Renal cortex interstitium (tissue), 11 donors: ENCODE results near the gene MIGA2. TPM values are rescaled to one million over a fixed set of nuclear protein-coding genes. Genes with fewer than 3 reads are reported as not detected.

Experiments used
- DNase-seq, 11 donors: peaks; one replicate each; pipeline ENCODE4 v3.0.0-alpha.2; 2013; ENCODE audit warnings: low read depth in 9 of 11, low spot score in 4 of 11; ENCODE audit errors: extremely low read depth in 1 of 11
- polyA plus RNA-seq, 3 donors: library from polyadenylated mRNA; unstranded; fragments of 120-200 nt; gene quantifications; one replicate each; pipeline ENCODE4 v1.2.1, GENCODE V29; 2013; ENCODE audit not compliant: insufficient read length in 3 of 3

Gene MIGA2
- polyA plus RNA-seq, 3 donors: 16.8 to 28.5 (median 21.2) TPM

GRCh38 chr9:129089246-129089645, 52.8 kb downstream of the MIGA2 start:
- DNase-seq: no peak

DNA sequence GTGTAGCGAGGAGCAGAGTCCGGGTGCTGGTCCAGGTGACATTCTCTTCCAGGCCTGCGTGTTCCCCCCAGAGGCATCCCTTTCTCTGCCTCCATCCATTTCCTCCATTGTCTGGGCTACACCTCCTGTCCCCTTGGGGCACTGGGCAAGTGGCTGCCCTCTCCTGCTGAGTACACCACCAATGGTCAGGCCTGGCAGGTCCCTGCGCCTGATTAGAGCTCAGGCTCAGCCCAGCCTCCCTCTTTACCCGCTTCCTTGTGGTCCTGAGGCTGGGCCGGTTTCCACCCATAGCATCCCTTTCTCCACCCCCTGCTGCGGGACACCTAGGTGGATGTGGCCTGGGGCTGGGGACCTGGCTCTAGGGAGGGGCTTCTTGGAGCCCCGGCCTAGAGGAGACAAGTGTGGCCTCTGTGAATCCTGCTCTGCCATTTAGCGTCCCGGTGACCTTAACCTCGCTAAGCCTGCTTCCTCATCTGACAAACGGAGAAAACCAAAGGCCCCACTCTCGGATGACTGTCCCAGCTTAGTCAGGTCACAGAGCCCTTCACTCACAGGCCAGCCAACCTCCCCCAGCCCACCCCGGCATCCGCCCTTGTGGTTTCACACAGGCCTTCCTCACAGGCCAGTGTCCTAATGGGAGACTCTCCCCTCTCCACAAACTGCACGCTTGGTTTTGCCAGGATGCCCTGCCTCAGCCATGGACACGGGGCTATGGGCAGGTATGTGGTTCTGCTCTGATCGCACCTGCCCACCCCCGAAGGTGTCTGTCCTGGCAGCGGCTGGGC, 57.4 kb downstream of the MIGA2 start:
- DNase-seq: no peak

DNA sequence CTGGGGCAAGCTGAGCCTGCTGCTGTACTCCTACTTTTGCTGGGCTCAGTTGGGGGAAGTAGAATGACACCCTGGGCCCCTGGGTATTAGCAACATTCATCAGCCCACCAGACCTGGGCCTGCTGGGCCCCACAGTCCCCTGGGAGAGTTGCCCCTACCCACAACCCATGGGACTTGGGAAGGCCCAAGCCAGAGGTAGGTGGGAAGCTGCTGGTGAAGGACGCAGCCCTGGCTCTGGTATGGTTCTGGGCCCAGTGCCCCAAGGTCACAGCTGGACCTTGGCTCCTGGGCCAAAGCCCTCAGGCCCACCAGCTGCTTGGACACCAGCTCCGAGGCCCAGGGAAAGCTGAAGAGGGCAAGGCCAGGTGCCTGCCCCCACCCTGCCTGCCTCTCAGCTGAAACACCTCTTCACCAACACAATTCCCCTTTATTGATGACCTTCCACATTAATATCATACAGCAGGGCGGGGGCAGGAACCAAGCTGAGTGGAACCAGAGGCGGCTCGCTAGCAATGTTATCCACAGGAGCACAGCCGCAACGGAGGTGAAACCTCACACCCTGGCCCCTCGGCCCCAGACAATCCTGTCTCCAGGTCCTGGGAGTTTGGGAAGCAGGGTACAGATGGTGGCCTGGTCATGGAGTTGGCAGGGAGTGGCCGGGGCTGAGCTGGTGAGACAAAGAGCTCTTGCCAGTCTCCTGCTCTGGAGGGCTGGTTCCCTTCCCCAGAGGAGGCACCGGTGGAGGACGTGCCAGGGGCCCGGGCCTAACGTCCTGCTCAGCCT, 58.2 kb downstream of the MIGA2 start:
- no peak for DNase-seq

GRCh38 chr9:129095170-129095667, 58.8 kb downstream of the MIGA2 start:
- no peak for DNase-seq

DNA sequence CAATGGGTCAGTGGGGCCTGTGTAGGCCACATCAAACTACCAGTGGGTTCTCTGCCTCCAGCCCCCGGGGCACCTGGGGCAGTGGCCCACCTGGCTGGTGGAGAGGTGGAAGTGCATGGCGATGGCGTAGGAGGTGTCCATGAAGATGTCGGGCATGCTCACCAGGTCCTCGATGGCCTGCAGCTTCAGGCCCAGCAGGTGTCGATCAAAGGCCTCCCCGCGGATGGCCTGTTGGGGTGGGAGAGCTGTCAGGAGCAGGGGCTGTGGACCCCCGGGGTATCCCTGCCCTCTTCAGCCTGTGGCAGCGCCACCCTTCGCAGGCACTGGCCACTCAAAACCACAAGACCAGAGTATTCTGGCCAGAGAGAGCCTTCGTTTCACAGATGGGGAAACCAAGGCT, 59.5 kb downstream of the MIGA2 start:
- no peak for DNase-seq

DNA sequence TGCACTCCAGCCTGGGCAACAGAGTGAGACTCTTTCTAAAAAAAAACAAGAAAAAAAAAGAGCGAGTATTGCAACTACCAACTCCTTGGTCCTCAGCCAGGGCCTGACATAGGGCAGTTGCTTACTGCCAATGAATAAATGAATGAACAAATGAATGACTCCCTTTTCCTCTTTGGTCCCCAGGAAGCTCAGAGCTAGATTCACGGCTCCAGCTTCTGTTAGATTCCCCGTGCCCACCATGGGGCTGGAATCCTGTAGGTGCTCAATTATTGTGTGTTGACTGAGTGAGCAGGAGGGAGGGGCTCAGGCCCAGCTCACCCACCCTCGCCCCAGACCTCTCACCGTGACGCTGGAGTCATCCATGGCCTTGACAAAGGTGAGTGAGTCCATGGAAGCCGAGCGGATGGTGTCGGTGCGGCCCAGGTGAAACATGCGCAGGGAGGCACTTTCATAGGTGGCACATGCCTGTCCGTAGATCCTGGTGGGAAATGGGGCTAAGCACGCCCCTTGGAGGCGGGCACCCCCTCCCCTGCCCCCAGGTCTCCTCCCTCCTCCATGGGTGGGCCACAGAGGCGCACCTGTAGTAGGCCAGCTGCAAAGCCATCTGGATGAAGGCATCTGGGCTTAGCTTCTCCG, 61.4 kb downstream of the MIGA2 start:
- DNase-seq: no peak

GRCh38 chr9:129098328-129098727, 61.9 kb downstream of the MIGA2 start:
- no peak for DNase-seq

GRCh38 chr9:129100383-129101169, 64.2 kb downstream of the MIGA2 start:
- no peak for DNase-seq

GRCh38 chr9:129101279-129101678, 64.9 kb downstream of the MIGA2 start:
- no peak for DNase-seq

DNA sequence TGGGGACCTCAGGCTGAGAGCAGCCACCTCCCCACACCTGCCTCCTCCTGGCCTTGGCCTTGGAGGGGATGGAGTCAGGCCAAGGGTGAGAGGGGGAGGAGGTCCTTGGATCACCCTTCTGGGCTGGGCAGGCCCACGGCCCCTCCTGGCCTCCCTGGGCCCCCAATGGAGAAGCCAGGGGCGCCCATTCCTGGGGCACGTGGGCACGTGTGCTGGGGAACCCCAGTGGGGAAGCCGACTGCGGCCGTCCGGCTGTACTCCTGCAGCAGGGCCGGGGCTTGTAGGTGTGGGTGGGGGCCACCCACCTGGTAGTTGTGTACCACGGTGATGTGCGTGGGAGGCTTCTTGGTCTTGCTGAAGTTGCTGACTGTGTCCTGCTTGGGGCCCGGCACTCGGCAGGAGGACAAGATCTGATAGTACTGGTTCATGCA, 65.7 kb downstream of the MIGA2 start:
- no peak for DNase-seq

- no peak for DNase-seq
These were observed 66.6 kb downstream of the MIGA2 start for GRCh38 chr9:129102791-129103594.

- DNase-seq: no peak
These were observed 67.2 kb downstream of the MIGA2 start for GRCh38 chr9:129103595-129103965.

DNA sequence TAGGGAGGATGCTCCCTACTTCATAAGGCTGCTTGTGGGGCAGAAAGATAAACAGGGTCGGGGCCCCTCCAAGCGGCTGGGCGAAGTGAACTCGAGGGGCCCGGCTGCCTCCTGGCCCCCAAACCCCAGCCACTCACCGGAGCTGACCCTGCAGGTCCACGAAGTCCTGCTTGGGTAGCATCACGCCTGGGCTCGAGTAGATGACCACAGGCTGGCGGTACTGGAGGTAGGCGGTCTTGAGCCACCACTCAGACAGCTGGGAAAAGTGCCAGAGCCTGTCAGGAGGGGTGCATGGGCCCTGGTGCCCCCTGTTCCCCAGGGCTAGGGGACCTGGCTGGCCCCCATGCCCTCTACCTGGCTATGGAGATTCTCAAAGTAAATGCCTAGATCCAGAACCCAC, 67.6 kb downstream of the MIGA2 start:
- DNase-seq: no peak

- DNase-seq: no peak
These were observed 69.7 kb downstream of the MIGA2 start for GRCh38 chr9:129105857-129106694.

DNA sequence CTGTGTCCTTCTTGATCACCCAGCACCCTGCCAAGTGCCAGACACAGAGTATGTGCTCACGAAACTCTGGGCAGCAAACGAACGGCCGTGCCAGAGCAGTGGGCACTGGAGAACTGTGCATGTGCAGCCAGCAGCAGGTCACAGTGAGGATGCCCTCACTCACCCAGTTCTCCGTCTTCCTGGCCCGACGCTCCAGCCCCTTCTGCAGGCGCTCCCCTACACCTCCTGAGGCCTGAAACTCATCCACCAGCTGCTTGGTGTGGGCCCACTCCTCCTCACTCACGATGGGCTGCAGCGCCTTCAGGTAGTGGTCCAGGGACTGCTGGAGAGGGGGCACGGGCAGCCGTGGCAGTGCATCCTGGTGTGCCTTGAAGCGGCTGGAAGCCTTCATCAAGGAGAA, 71.2 kb downstream of the MIGA2 start:
- no peak for DNase-seq

DNA sequence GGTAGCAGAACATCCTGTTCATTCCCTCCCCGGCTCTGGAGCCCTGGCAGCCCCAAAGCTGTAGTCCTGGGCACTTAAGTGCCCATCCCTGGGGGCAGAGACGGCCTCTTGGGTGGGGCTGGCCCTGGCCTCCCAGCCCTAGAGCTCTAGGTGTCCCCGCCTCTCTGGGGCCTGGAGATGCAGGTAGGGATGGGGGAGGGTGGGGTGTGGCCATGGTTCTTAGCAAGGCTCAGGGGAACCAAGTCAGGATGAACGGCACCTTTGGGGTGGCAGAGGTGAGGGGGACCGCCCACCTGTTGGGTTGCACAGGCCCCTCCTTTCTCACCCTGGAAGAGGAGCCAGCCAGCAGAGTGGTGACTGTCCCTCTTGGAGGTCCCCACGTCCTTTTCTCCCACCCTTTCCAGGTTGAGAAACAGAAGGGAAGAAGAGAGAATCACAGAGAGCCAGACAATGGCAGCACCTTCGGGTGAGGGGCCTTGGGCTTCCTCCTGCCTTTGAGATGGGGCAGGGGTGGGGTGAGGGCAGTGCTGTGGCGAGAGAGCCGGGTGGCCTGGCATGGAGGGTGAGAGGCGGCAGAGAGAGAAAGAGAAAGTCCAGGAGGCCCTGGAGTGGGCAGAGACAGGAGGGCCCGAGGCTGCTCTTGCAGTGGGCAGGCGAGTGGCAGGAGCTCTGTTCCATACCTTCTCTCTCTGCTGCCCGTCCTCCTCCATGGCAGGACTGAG, 71.8 kb downstream of the MIGA2 start:
- DNase-seq: no peak
